Testis (tissue), 3 donors: Measurements from ENCODE around the gene LAX1. TPM values are rescaled to one million over a fixed set of nuclear protein-coding genes. Genes with fewer than 3 reads are reported as not detected.

Experiments used
- DNase-seq: peaks from one replicate; pipeline ENCODE4 v3.0.0-alpha.2; 2019
- H3K27ac ChIP-seq, 2 donors: fragments of 200-600 bp; sonication (generic); one replicate each; pipeline ENCODE4 v1.5.1; 2019
- H3K27me3 ChIP-seq: fragments of 200-600 bp; sonication (generic); one replicate; pipeline ENCODE4 v1.5.1; 2019
- H3K36me3 ChIP-seq: fragments of 200-600 bp; sonication (generic); one replicate; pipeline ENCODE4 v1.5.1; 2017; ENCODE audit warnings: low read depth; ENCODE audit errors: missing control alignments
- H3K4me1 ChIP-seq: fragments of 200-600 bp; sonication (generic); one replicate; pipeline ENCODE4 v1.5.1; 2019
- H3K4me3 ChIP-seq, 2 donors: fragments of 200-600 bp; sonication (generic); one replicate each; pipeline ENCODE4 v1.5.1; 2017 to 2019
- H3K9me3 ChIP-seq: fragments of 200-600 bp; sonication (generic); one replicate; pipeline ENCODE4 v1.5.1; 2017
- POLR2A ChIP-seq: fragments of 450-650 bp; IDR thresholded peaks from one replicate; pipeline ENCODE4 v1.6.1; 2017; ENCODE audit warnings: antibody characterized with exemption, mild to moderate bottlenecking, moderate library complexity
- WGBS, 2 donors: methylation state at CpG; one replicate each; pipeline ENCODE4 v1.1.5; 2018; 5-methylcytosine and 5-hydroxymethylcytosine counted together
- intact Hi-C: fragments of 100-400 bp; cut with DNase I; formaldehyde crosslinking; loops from one replicate; pipeline ENCODE4 v1.15.1; 2023; ENCODE audit warnings: low total_unique reads
- polyA plus RNA-seq: library from polyadenylated mRNA; stranded (reverse); fragments of 350-450 nt; fragmentation: Illumina TruSeq; extraction: RNeasy Lipid Tissue Mini Kit (QIAGEN cat#74804); gene quantifications from one replicate; pipeline ENCODE4 v1.2.3, GENCODE V29; 2014; ENCODE audit warnings: low read depth, low replicate concordance; ENCODE audit not compliant: insufficient read depth
- small RNA-seq, 2 donors: library from RNA; depleted of rRNA; stranded (forward); fragments of <200 nt; gene quantifications; one replicate each; pipeline ENCODE3, GENCODE V24; 2016
- total RNA-seq, 2 donors: library from RNA; depleted of rRNA; stranded (reverse); fragments of >200 nt; gene quantifications; one replicate each; pipeline ENCODE4 v1.2.3, GENCODE V29; 2016
- TF ChIP-seq, protein P1 (sequence below), 3 experiments: fragments of 450-650 bp in 2 of 3; fragments of 200-600 bp in 1 of 3; sonication (generic) in 1 of 3; IDR thresholded peaks; one replicate each; pipeline ENCODE4 v1.5.1; 2016 to 2019; ENCODE audit warnings: antibody characterized with exemption in 3 of 3, mild to moderate bottlenecking in 2 of 3, moderate library complexity in 1 of 3

The LAX1 gene
- total and polyA plus RNA-seq, 3 donors from 2014 or later = 0.26 to 0.37 TPM; not detected in 1

DNA sequence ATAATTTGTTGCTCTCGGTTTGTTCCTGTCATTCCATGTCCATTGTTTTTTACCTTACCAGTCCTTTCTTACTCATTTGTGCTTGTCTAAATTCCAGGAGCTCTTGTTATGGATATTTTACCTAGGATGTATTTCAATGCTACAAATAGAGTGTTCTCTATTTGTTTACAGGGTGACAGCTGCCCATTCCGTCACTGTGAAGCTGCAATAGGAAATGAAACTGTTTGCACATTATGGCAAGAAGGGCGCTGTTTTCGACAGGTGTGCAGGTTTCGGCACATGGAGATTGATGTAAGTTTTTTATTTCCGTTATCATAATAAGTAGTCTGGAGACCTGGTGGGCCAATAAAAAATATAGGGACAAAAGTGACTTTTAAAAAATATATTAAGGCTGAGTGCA lies 53.4 kb downstream of the LAX1 start:
- intact Hi-C loops = no loop called here
- H3K9me3 ChIP-seq = no peaks in the 10 kb centered on the region
- no peak for DNase-seq
- no peaks in the 10 kb centered on the region for H3K36me3 ChIP-seq
- TF ChIP-seq, protein P1, sequence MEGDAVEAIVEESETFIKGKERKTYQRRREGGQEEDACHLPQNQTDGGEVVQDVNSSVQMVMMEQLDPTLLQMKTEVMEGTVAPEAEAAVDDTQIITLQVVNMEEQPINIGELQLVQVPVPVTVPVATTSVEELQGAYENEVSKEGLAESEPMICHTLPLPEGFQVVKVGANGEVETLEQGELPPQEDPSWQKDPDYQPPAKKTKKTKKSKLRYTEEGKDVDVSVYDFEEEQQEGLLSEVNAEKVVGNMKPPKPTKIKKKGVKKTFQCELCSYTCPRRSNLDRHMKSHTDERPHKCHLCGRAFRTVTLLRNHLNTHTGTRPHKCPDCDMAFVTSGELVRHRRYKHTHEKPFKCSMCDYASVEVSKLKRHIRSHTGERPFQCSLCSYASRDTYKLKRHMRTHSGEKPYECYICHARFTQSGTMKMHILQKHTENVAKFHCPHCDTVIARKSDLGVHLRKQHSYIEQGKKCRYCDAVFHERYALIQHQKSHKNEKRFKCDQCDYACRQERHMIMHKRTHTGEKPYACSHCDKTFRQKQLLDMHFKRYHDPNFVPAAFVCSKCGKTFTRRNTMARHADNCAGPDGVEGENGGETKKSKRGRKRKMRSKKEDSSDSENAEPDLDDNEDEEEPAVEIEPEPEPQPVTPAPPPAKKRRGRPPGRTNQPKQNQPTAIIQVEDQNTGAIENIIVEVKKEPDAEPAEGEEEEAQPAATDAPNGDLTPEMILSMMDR (IDR thresholded peaks at IDR 0.05) = no peak
- TF ChIP-seq POLR2A = no peak
- WGBS, 2 donors = 94 to 95% methylated on average over 6 of the region's 6 CpGs
- no peak overlapping the region for H3K4me3 ChIP-seq
- no peaks in the 10 kb centered on the region for H3K4me1 ChIP-seq
- H3K27ac ChIP-seq = no peak overlapping the region
- no peaks in the 10 kb centered on the region for H3K27me3 ChIP-seq

GRCh38 chr1:203823306-203823705 lies 58.3 kb downstream of the LAX1 start:
- no peaks in the 10 kb centered on the region for H3K4me1 ChIP-seq
- H3K27me3 ChIP-seq = no peaks in the 10 kb centered on the region
- 59 to 75% methylated on average over 1 of the region's 1 CpG for WGBS, 2 donors
- H3K4me3 ChIP-seq = no peak overlapping the region
- intact Hi-C loops = no loop called here
- H3K36me3 ChIP-seq = no peaks in the 10 kb centered on the region
- TF ChIP-seq, protein P1 (IDR thresholded peaks at IDR 0.05) = no peak
- no peak for TF ChIP-seq POLR2A
- no peaks in the 10 kb centered on the region for H3K9me3 ChIP-seq
- DNase-seq = no peak
- H3K27ac ChIP-seq = no peak overlapping the region

Small RNA genes within 50 kb of the gene (small RNA-seq; reads per million reads assigned to genes)
- gene SNORA77 (916 to 1,442 reads per million in 2 donors), gene ZC3H11A (0.66 to 1.0 reads per million in 2 donors)

Other genes with a start within 250 kb of the LAX1 start
- 100 to 1,000 TPM; 124 to 125 TPM for gene ATP2B4, start 138.4 kb upstream of the LAX1 start, total RNA-seq
- 124 TPM for gene ATP2B4, start 138.4 kb upstream of the LAX1 start, polyA plus RNA-seq
- 10 to 100 TPM; 24.8 to 29.8 TPM for gene ZBED6, start 30.4 kb downstream of the LAX1 start, total RNA-seq
- gene ZBED6, start 30.4 kb downstream of the LAX1 start, polyA plus RNA-seq = 8.2 TPM
- gene ZC3H11A, start 30.4 kb downstream of the LAX1 start, total RNA-seq = 100 to 1,000 TPM; 128 to 133 TPM
- gene ZC3H11A, start 30.4 kb downstream of the LAX1 start, polyA plus RNA-seq = 84.5 TPM
- gene SNRPE, start 96.4 kb downstream of the LAX1 start, total RNA-seq = 10 to 100 TPM; 41.9 to 49.5 TPM
- 115 TPM for gene SNRPE, start 96.4 kb downstream of the LAX1 start, polyA plus RNA-seq